IMR-90 (cell line): ENCODE measurements around the gene TREM1. TPM values are rescaled to one million over a fixed set of nuclear protein-coding genes. Genes with fewer than 3 reads are reported as not detected.

ENCODE experiments used
- ATAC-seq: fragments of 200-7000 bp; cut with Tn5 transposase; 2 replicates; pipeline ENCODE4 v1.9.1; 2020; ENCODE audit warnings: low read depth, mild to moderate bottlenecking, moderate library complexity
- BruUV-seq: library from RNA; stranded (reverse); fragments of 400-500 nt; replicated peaks from 2 replicates; lab custom pipeline; 2021; lab: Mats Ljungman, UMichigan
- CTCF ChIA-PET: fragments of 300-600 bp; formaldehyde crosslinking; extraction: SDS; loops from one replicate; lab custom pipeline; 2021; ENCODE audit warnings: antibody characterized with exemption; lab: Yijun Ruan, JAX
- POLR2A ChIA-PET: fragments of 300-600 bp; sonication (Branson Sonifier 250); formaldehyde crosslinking; loops from one replicate; lab custom pipeline; 2022; ENCODE audit warnings: antibody characterized with exemption; ENCODE audit not compliant: unreplicated experiment; lab: Charles Lee
- DNase-seq: peaks from one replicate; pipeline ENCODE4 v3.0.0; 2013
- H2AFZ ChIP-seq: replicated peaks from 2 replicates; pipeline ENCODE3; 2013; ENCODE audit warnings: low read length, mild to moderate bottlenecking; ENCODE audit not compliant: poor library complexity
- H2AK5ac ChIP-seq: 2 replicates; pipeline ENCODE4 v1.6.1; 2013; ENCODE audit warnings: low read depth, low read length, inconsistent platforms
- H2AK9ac ChIP-seq: replicated peaks from 2 replicates; pipeline ENCODE3; 2013; ENCODE audit warnings: mild to moderate bottlenecking, low read depth, low read length, moderate library complexity; ENCODE audit not compliant: poor library complexity
- H2BK120ac ChIP-seq: 2 replicates; pipeline ENCODE4 v1.6.1; 2013; ENCODE audit warnings: low read depth, low read length, inconsistent platforms
- H2BK15ac ChIP-seq: 3 replicates; pipeline ENCODE4 v1.6.1; 2013; ENCODE audit warnings: low read depth, low read length, inconsistent platforms
- H2BK20ac ChIP-seq: 2 replicates; pipeline ENCODE4 v1.6.1; 2013; ENCODE audit warnings: low read depth, mild to moderate bottlenecking, inconsistent platforms, low read length, moderate library complexity
- H2BK5ac ChIP-seq: 2 replicates; pipeline ENCODE4 v1.6.1; 2013; ENCODE audit warnings: mild to moderate bottlenecking, low read depth, low read length, inconsistent platforms; ENCODE audit not compliant: poor library complexity, severe bottlenecking
- H3K14ac ChIP-seq: replicated peaks from 2 replicates; pipeline ENCODE4 v1.6.1; 2013; ENCODE audit warnings: low read depth, low read length, inconsistent platforms
- H3K18ac ChIP-seq: 2 replicates; pipeline ENCODE4 v1.6.1; 2013; ENCODE audit warnings: low read depth, low read length, control low read depth
- H3K23ac ChIP-seq: 2 replicates; pipeline ENCODE4 v1.6.1; 2013; ENCODE audit warnings: low read depth, low read length, inconsistent platforms
- H3K27ac ChIP-seq: 2 replicates; pipeline ENCODE4 v1.5.1; 2013; ENCODE audit warnings: mild to moderate bottlenecking, control low read depth, low read length; ENCODE audit not compliant: insufficient read depth
- H3K27me3 ChIP-seq: 2 replicates; pipeline ENCODE4 v1.6.1; 2013; ENCODE audit warnings: low read length; ENCODE audit not compliant: control insufficient read depth, insufficient read depth
- H3K36me3 ChIP-seq: 2 replicates; pipeline ENCODE4 v1.6.1; 2013; ENCODE audit warnings: low read length, mixed read lengths; ENCODE audit not compliant: control insufficient read depth, insufficient read depth
- H3K4ac ChIP-seq: 2 replicates; pipeline ENCODE4 v1.6.1; 2013; ENCODE audit warnings: low read depth, low read length, inconsistent platforms
- H3K4me1 ChIP-seq: 2 replicates; pipeline ENCODE4 v1.6.1; 2013; ENCODE audit warnings: low read length, mixed read lengths; ENCODE audit not compliant: control insufficient read depth, insufficient read depth
- H3K4me2 ChIP-seq: 2 replicates; pipeline ENCODE4 v1.6.1; 2013; ENCODE audit warnings: low read depth, mild to moderate bottlenecking, control low read depth, low read length, moderate library complexity
- H3K4me3 ChIP-seq: 2 replicates; pipeline ENCODE4 v1.5.1; 2013; ENCODE audit warnings: low read depth, mild to moderate bottlenecking, control low read depth, low read length, moderate library complexity; ENCODE audit not compliant: insufficient read depth
- H3K56ac ChIP-seq: 2 replicates; pipeline ENCODE4 v1.6.1; 2013; ENCODE audit warnings: low read length, inconsistent platforms; ENCODE audit not compliant: insufficient read depth; ENCODE audit errors: extremely low read depth
- H3K79me1 ChIP-seq, 2 experiments: 2 replicates each; pipeline ENCODE4 v1.6.1; 2013; ENCODE audit warnings: low read length in 2 of 2, inconsistent platforms in 1 of 2, low read depth in 1 of 2
- H3K9ac ChIP-seq: 2 replicates; pipeline ENCODE4 v1.6.1; 2013; ENCODE audit warnings: low read depth, low read length, control low read depth
- H3K9me1 ChIP-seq: 2 replicates; pipeline ENCODE4 v1.6.1; 2013; ENCODE audit warnings: low read length, inconsistent platforms; ENCODE audit not compliant: insufficient read depth
- H3K9me3 ChIP-seq: 2 replicates; pipeline ENCODE4 v1.6.1; 2013; ENCODE audit warnings: low read length; ENCODE audit not compliant: control insufficient read depth, insufficient read depth
- H4K20me1 ChIP-seq: 2 replicates; pipeline ENCODE4 v1.6.1; 2013; ENCODE audit warnings: low read length, inconsistent platforms; ENCODE audit not compliant: insufficient read depth
- H4K5ac ChIP-seq: 2 replicates; pipeline ENCODE4 v1.6.1; 2013; ENCODE audit warnings: mild to moderate bottlenecking, low read depth, low read length, control low read depth
- H4K8ac ChIP-seq, 2 experiments: 2 replicates each; pipeline ENCODE4 v1.6.1; 2013; ENCODE audit warnings: low read depth in 2 of 2, low read length in 2 of 2, control low read depth in 1 of 2, inconsistent platforms in 1 of 2
- H4K91ac ChIP-seq: 2 replicates; pipeline ENCODE4 v1.6.1; 2013; ENCODE audit warnings: low read depth, low read length, inconsistent platforms; ENCODE audit not compliant: insufficient read depth
- BHLHE40 ChIP-seq: fragments of 150-350 bp; IDR thresholded peaks from 2 replicates; pipeline ENCODE4 v1.6.1; 2016; ENCODE audit warnings: mild to moderate bottlenecking, low read depth, low read length
- CHD1 ChIP-seq: IDR thresholded peaks from 2 replicates; pipeline ENCODE4 v1.6.1; 2012; ENCODE audit warnings: low read depth, low read length, improper control_type of control experiment
- RCOR1 ChIP-seq: IDR thresholded peaks from 2 replicates; pipeline ENCODE4 v1.6.1; 2012; ENCODE audit warnings: mild to moderate bottlenecking, low read length, improper control_type of control experiment; ENCODE audit not compliant: insufficient replicate concordance
- WGBS, 2 experiments: methylation state at CpG; one replicate each; pipeline versions ENCODE4 v1.1.5 to v1.1.7; 2013; ENCODE audit warnings: missing lambda C conversion rate in 2 of 2; ENCODE audit not compliant: insufficient read length in 1 of 2; ENCODE audit errors: extremely low coverage in 2 of 2; 5-methylcytosine and 5-hydroxymethylcytosine counted together
- dilution Hi-C: fragments of 300-500 bp; cut with HindIII; formaldehyde crosslinking; loops from one replicate; pipeline ENCODE4 v1.14.3; 2018; ENCODE audit warnings: low sequenced_read_pairs; ENCODE audit not compliant: unreplicated experiment
- in situ Hi-C: fragments of 300-500 bp; cut with MboI; formaldehyde crosslinking; loops from 3 replicates; pipeline ENCODE4 v1.14.3; 2019; ENCODE audit warnings: low sequenced_read_pairs, inconsistent platforms, mixed read lengths
- intact Hi-C: fragments of 100-400 bp; cut with micrococcal nuclease; formaldehyde crosslinking; loops from 2 replicates; pipeline ENCODE4 v1.10.0; 2022
- polyA plus RNA-seq, 3 experiments: library from polyadenylated mRNA; depleted of rRNA; stranded (reverse); fragments of >200 nt; gene quantifications; 2 replicates each; pipeline ENCODE4 v1.2.3, GENCODE V29; 2012; ENCODE audit warnings: low replicate concordance in 1 of 3
- total RNA-seq: library from RNA; depleted of rRNA; stranded (reverse); fragments of >200 nt; gene quantifications from 2 replicates; pipeline ENCODE4 v1.2.3, GENCODE V29; 2012

The TREM1 gene
- total and polyA plus RNA-seq, 2 of the 4 experiments (the other 2 are of a cell fraction), result not detected

DNA sequence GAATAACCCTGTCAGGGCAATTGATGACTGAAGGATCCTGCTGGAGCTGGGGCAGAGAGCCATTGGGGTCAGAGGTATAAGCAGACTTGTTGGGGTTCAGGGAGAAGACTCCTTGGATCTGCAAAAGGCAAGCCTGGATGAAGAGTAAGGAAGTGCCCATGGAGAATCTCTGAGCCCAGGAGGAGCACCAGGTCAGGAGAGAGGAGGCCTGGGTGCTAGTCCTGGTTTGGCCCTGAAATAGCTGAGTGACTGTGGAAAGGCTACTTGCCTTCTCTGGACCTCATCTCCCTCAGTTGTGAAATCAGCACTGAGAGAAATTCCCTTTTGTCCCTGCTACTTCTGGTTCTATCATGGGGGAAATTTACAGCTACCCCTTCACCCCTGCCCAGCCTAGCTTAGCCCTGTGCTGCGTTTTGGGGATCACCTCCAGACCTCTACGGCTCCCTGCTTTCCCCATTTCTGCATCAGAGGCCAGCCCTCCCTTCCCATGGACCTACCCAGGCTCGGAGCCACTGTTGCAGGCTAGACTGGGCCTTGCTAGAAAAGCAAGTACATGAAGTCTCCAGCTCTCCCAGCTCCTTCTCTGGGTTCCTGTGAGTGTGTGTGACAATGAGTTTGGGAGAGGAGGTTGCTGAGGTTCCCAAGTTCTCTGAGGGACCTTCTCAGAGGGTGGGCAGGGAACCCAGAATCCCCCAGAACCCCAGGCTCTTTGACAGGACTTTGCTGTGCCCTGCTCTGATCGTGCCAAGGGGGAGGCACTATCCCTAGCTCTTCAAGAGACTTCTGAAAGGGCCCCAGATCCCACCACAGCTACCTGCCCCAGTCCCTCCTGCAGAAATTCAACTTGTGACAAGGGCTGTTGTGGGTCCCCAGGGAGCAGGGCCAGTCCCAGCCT, 46.6 kb upstream of the TREM1 start:
- Histone ChIP-seq H2BK20ac (no peak overlapping the region), H3K9me3 (no peaks in the 10 kb centered on the region), H3K36me3 (no peaks in the 10 kb centered on the region), H3K9ac (no peak overlapping the region), H2BK15ac (no peak overlapping the region), H3K27me3 (peaks cover 49% of the 10 kb centered on the region), H3K4me1 (no peaks in the 10 kb centered on the region), H4K20me1 (no peaks in the 10 kb centered on the region), H4K91ac (no peak overlapping the region), H3K18ac (no peak overlapping the region), H3K56ac (no peak overlapping the region), H3K14ac (no peak overlapping the region), H3K4ac (no peak overlapping the region), H3K9me1 (no peaks in the 10 kb centered on the region), H2BK5ac (no peak overlapping the region), H4K8ac (no peak overlapping the region), H3K27ac (no peak overlapping the region), H4K5ac (no peak overlapping the region), H2BK120ac (no peak overlapping the region), H2AK5ac (no peak overlapping the region), H2AFZ (no peak overlapping the region), H3K79me1 (no peaks in the 10 kb centered on the region), H2AK9ac (no peak overlapping the region), H3K4me3 (no peak overlapping the region), H3K23ac (no peak overlapping the region), H3K4me2 (no peak overlapping the region)
- intact Hi-C loops, result no loop called here
- POLR2A ChIA-PET, result no interaction called here
- TF ChIP-seq RCOR1 (no peak), CHD1 (no peak), BHLHE40 (no peak)
- dilution Hi-C loops, result no loop called here
- in situ Hi-C loops, result no loop called here
- no CpG with 5 or more reads among the region's 4 CpGs for WGBS, 2 experiments
- CTCF ChIA-PET, result no interaction called here
- DNase-seq (no peak), ATAC-seq (no peak)
- no TSS peak for BruUV-seq
